NCI-H1105 treated with DMSO at 0.1 percent for 48 hours (cell line): ENCODE results near the gene C19orf44.
"Not testable (repeated sequence)": the region's sequence is repeated elsewhere in the genome, so short reads cannot be mapped to it uniquely, and the experiment has no call there.

ENCODE experiments used
- DNase-seq: peaks from one replicate; lab custom pipeline; 2025; lab: John Stamatoyannopoulos, UW

C19orf44 gene

GRCh38 chr19:16495982-16496612 lies at the start of gene C19orf44, which contains the start of gene CALR3:
Gene C19orf44, plus strand, starts transcription at chr19:16496394. Its CDS starts 4,399 bp downstream, at chr19:16500793.
Gene CALR3, minus strand, starts transcription at chr19:16496167. Its CDS starts 38 bp downstream, at chr19:16496129.
- DNase-seq, result peak; percentile 99

GRCh38 chr19:16446724-16447368 lies 49.3 kb upstream of the C19orf44 start:
- DNase-seq, result no peak

- DNase-seq, result not testable (repeated sequence)
Observed at GRCh38 chr19:16448872-16449271, 47.3 kb upstream of the C19orf44 start.

GRCh38 chr19:16449330-16449961 lies 46.7 kb upstream of the C19orf44 start:
- DNase-seq, result no peak

- DNase-seq, result no peak
Observed at GRCh38 chr19:16452325-16452724, 43.9 kb upstream of the C19orf44 start.

- no peak for DNase-seq
Observed at GRCh38 chr19:16454351-16454918, 41.8 kb upstream of the C19orf44 start.

- DNase-seq, result no peak
Observed at GRCh38 chr19:16455489-16455888, 40.7 kb upstream of the C19orf44 start.

- DNase-seq, result no peak
Observed at GRCh38 chr19:16456652-16457194, 39.5 kb upstream of the C19orf44 start.

GRCh38 chr19:16457195-16457953 lies 38.8 kb upstream of the C19orf44 start:
- no peak for DNase-seq

- no peak for DNase-seq
Observed at GRCh38 chr19:16457954-16458331, 38.3 kb upstream of the C19orf44 start.

GRCh38 chr19:16458391-16459341 lies 37.5 kb upstream of the C19orf44 start:
- DNase-seq, result no peak

GRCh38 chr19:16459680-16460079 lies 36.5 kb upstream of the C19orf44 start:
- no peak for DNase-seq

GRCh38 chr19:16460454-16460853 lies 35.7 kb upstream of the C19orf44 start:
- no peak for DNase-seq

- no peak for DNase-seq
Observed at GRCh38 chr19:16461630-16462051, 34.6 kb upstream of the C19orf44 start.

- DNase-seq, result no peak
Observed at GRCh38 chr19:16462757-16463250, 33.4 kb upstream of the C19orf44 start.

GRCh38 chr19:16463341-16463990 lies 32.7 kb upstream of the C19orf44 start:
- DNase-seq, result no peak

GRCh38 chr19:16463991-16464575 lies 32.1 kb upstream of the C19orf44 start:
- no peak for DNase-seq

- no peak for DNase-seq
Observed at GRCh38 chr19:16465239-16465638, 31.0 kb upstream of the C19orf44 start.

- DNase-seq, result not testable (repeated sequence)
Observed at GRCh38 chr19:16466802-16467427, 29.3 kb upstream of the C19orf44 start.
